Psoas muscle (tissue), 8 donors: ENCODE data around the gene LONRF3. TPM values are rescaled to one million over a fixed set of nuclear protein-coding genes. Genes with fewer than 3 reads are reported as not detected.
"Not testable (repeated sequence)": the region's sequence is repeated elsewhere in the genome, so short reads cannot be mapped to it uniquely, and the experiment has no call there.

ENCODE experiments used
- ATAC-seq, 4 donors: fragments of 200-7000 bp; cut with Tn5 transposase; one replicate each; pipeline ENCODE4 v1.9.1; 2020; ENCODE audit warnings: moderate library complexity in 3 of 4, mild to moderate bottlenecking in 2 of 4
- DNase-seq, 2 donors: peaks; one replicate each; pipeline ENCODE4 v3.0.0-alpha.2; 2020
- H3K27ac ChIP-seq: fragments of 200-600 bp; one replicate; pipeline ENCODE4 v1.8.0; 2022
- H3K27me3 ChIP-seq, 3 donors: fragments of 200-600 bp in 1 of 3; one replicate each; pipeline versions ENCODE4 v1.6.1 to v1.8.0; 2013 to 2022; ENCODE audit warnings: low read length in 2 of 3, mild to moderate bottlenecking in 2 of 3, moderate library complexity in 1 of 3; ENCODE audit not compliant: insufficient read depth in 3 of 3
- H3K36me3 ChIP-seq, 2 donors: fragments of 200-600 bp in 1 of 2; one replicate each; pipeline versions ENCODE4 v1.6.1 to v1.8.0; 2013 to 2022; ENCODE audit warnings: low read depth in 1 of 2, mild to moderate bottlenecking in 1 of 2, moderate library complexity in 1 of 2; ENCODE audit not compliant: insufficient read depth in 1 of 2
- H3K4me1 ChIP-seq: fragments of 200-600 bp; one replicate; pipeline ENCODE4 v1.8.0; 2022
- H3K4me3 ChIP-seq: fragments of 200-600 bp; one replicate; pipeline ENCODE4 v1.8.0; 2022; ENCODE audit warnings: mild to moderate bottlenecking
- H3K9me3 ChIP-seq: fragments of 200-600 bp; one replicate; pipeline ENCODE4 v1.8.0; 2022
- CTCF ChIP-seq: fragments of 200-600 bp; IDR thresholded peaks from one replicate; pipeline ENCODE4 v1.8.0; 2022; ENCODE audit warnings: antibody characterized with exemption
- WGBS, 3 donors: extraction: QIAGEN DNeasy Blood & Tissue Kit; methylation state at CpG; one replicate each; pipeline versions ENCODE4 v1.1.6 to v1.1.7; 2013; 5-methylcytosine and 5-hydroxymethylcytosine counted together
- intact Hi-C, 2 donors: fragments of 100-400 bp; cut with DNase I; formaldehyde crosslinking; loops; one replicate each; pipeline versions ENCODE4 v1.11.0 to v1.14.2; 2022
- polyA plus RNA-seq, 3 donors: library from polyadenylated mRNA; stranded (reverse); fragments of 200-250 nt; gene quantifications; one replicate each; pipeline ENCODE4 v1.2.3, GENCODE V29; 2013
- total RNA-seq, 4 donors: library from RNA; stranded (reverse); fragmentation: NEBNext Ultra II Directional in 2 of 4; extraction: Animal tissue kit (Norgen Biotek cat#: 25700) in 2 of 4; gene quantifications; one replicate each; pipeline versions ENCODE4 v1.2.1 to v1.2.4, GENCODE V29; 2021 to 2023
- donor health status: healthy with polysubstance abuse.
- donor health status: DM: no; HTN: no; CAD: no; lungs with moderate emphysema.
- donor health status: Bipolar disorder and iron deficiency.
- donor health status: healthy.
- donor health status: DM: yes; HTN: yes; CAD: no.
- donor health status: DM: no; HTN: no; CAD: no.
- donor health status: DM: no; HTN: no; CAD: no.
- donor health status: DM: yes; HTN: yes; CAD: no.

Gene LONRF3
- total and polyA plus RNA-seq, 7 donors = 8.4 to 55.8 (median 20.2) TPM

- DNase-seq (no peak), ATAC-seq (no peak)
- H3K4me3 ChIP-seq = no peak overlapping the region
- WGBS, 3 donors = 13 to 56% (median 44%) methylated on average over 1 of the region's 1 CpG
- no peak for TF ChIP-seq CTCF
- no peaks in the 10 kb centered on the region for H3K9me3 ChIP-seq
- H3K36me3 ChIP-seq = no peaks in the 10 kb centered on the region
- H3K27me3 ChIP-seq = no peaks in the 10 kb centered on the region
- H3K27ac ChIP-seq = no peak overlapping the region
- intact Hi-C loops = no loop called here
- H3K4me1 ChIP-seq = no peaks in the 10 kb centered on the region
Measured at GRCh38 chrX:119028733-119029330, 54.4 kb downstream of the LONRF3 start.

GRCh38 chrX:119029656-119030055 lies 55.2 kb downstream of the LONRF3 start:
- WGBS, 3 donors = 88 to 100% (median 97%) methylated on average over 7 to 10 of the region's 10 CpGs
- intact Hi-C loops, DNase-seq: not testable (repeated sequence)

GRCh38 chrX:119030990-119031389 lies 56.6 kb downstream of the LONRF3 start:
- Histone ChIP-seq H3K36me3 (no peaks in the 10 kb centered on the region), H3K9me3 (no peaks in the 10 kb centered on the region), H3K4me3 (no peak overlapping the region), H3K27ac (no peak overlapping the region), H3K27me3 (no peaks in the 10 kb centered on the region), H3K4me1 (no peaks in the 10 kb centered on the region)
- ATAC-seq (no peak), DNase-seq (no peak)
- intact Hi-C loops = no loop called here
- TF ChIP-seq CTCF = no peak

More at GRCh38 chrX:119029656-119030055, 55.2 kb downstream of the LONRF3 start:
- ATAC-seq, H3K27me3 ChIP-seq, H3K4me3 ChIP-seq, H3K27ac ChIP-seq, H3K9me3 ChIP-seq, H3K36me3 ChIP-seq, H3K4me1 ChIP-seq: not testable (repeated sequence)

GRCh38 chrX:119036107-119037029 lies 62.0 kb downstream of the LONRF3 start:
- TF ChIP-seq CTCF = no peak
- Histone ChIP-seq H3K4me1 (peaks cover 4% of the 10 kb centered on the region), H3K4me3 (no peak overlapping the region), H3K36me3 (no peaks in the 10 kb centered on the region), H3K27me3 (no peaks in the 10 kb centered on the region), H3K27ac (no peak overlapping the region), H3K9me3 (no peaks in the 10 kb centered on the region)
- DNase-seq (no peak), ATAC-seq (no peak)
- WGBS, 3 donors = 80 to 86% (median 83%) methylated on average over 4 of the region's 4 CpGs
- intact Hi-C loops = no loop called here

- H3K36me3 ChIP-seq = no peaks in the 10 kb centered on the region
- no peaks in the 10 kb centered on the region for H3K27me3 ChIP-seq
- H3K4me1 ChIP-seq = peaks cover 4% of the 10 kb centered on the region
- 47 to 62% (median 55%) methylated on average over 6 of the region's 6 CpGs for WGBS, 3 donors
- H3K4me3 ChIP-seq = no peak overlapping the region
- no peak for TF ChIP-seq CTCF
- intact Hi-C loops = no loop called here
- H3K27ac ChIP-seq = no peak overlapping the region
- DNase-seq = no peak
- H3K9me3 ChIP-seq = no peaks in the 10 kb centered on the region
- no peak for ATAC-seq
Measured at GRCh38 chrX:119040432-119040831, 66.0 kb downstream of the LONRF3 start.
